Effector CD4-positive, alpha-beta T cell (primary cell): ENCODE results near the gene PDE6H.

ENCODE experiments used
- DNase-seq: peaks from one replicate; pipeline ENCODE4 v3.0.0-alpha.2; 2020

PDE6H gene

GRCh38 chr12:14976658-14977057 is 3.8 kb downstream of the PDE6H start:
- no peak for DNase-seq

- no peak for DNase-seq
These were observed 6.6 kb downstream of the PDE6H start for GRCh38 chr12:14979468-14979867.

DNA sequence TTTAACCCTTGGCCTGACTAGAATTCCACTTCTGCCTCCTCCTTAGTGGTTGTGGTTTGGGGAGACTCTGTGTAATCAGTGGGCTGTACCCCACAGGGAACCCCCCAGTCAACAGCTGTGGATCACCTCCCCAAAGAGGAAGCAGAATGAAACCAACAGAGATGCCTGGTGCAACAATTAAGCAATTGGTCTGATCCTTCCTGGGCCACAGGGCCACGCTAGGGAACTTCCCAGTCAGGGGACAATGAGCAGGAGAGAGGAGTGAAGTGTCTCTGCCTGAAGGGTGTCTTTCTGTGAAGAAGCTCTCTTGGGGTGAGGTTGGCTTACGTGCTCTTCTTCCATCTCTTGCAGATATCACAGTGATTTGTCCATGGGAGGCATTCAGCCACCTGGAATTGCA is 8.2 kb downstream of the PDE6H start:
- no peak for DNase-seq

- no peak for DNase-seq
These were observed 9.7 kb downstream of the PDE6H start for GRCh38 chr12:14982562-14982961.

- DNase-seq = no peak
These were observed 10.1 kb downstream of the PDE6H start for GRCh38 chr12:14982991-14983390.

- no peak for DNase-seq
These were observed 11.2 kb downstream of the PDE6H start for GRCh38 chr12:14984036-14984435.

GRCh38 chr12:14984766-14985285 is 12.0 kb downstream of the PDE6H start:
- no peak for DNase-seq

GRCh38 chr12:14986449-14986848 is 13.6 kb downstream of the PDE6H start:
- DNase-seq = no peak

- no peak for DNase-seq
These were observed 15.2 kb downstream of the PDE6H start for GRCh38 chr12:14988035-14988434.

DNA sequence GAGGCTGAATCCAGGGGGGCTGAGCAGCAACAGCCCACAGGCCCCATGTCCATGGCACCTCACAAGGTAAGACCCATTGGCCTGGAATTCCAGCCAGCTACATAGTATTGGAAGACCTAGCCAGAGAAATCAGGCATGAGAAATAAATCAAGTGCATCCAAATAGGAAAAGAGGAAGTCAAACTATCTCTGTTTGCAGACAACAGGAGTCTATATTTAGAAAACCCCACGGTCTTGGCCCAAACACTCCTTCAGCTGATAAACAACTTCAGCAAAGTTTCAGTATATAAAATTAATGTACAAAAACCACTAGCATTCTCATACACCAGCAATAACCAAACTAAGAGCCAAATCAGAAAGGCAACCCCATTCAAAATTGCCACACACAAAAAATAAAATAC is 16.9 kb downstream of the PDE6H start:
- no peak for DNase-seq

DNA sequence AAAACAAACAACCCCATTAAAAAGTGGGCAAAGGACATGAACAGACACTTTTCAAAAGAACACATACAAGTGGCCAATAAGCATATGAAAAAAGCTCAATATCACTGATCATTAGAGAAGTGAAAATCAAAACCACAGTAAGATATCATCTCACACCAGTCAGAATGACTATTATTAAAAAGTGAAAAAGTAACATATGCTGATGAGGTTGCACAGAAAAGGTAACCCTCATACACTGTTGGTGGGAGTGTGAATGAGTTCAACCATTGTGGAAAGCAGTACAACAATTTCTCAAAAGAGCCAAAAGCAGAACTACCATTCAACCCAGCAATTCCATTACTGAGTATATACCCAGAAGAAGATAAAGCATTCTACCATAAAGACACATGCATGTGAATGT is 18.2 kb downstream of the PDE6H start:
- DNase-seq = no peak

DNA sequence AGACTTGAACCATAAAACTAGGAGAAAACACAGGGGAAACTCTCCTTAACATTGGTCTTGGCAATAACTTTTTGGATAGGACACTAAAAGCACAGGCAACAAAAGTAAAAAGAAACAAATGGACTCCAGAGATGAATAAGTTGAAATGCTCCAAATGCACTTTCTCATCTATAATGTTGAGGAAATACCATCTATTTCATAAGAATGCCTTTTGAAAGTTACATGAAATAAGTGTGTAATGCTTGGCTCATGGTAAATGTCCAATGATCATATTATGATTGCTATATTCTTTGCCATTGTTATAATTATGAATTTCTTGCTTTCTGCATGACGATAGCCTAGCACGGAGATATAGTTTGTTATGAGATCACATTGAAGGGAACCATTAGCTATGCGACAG is 19.8 kb downstream of the PDE6H start:
- no peak for DNase-seq

GRCh38 chr12:14993117-14993516 is 20.3 kb downstream of the PDE6H start:
- no peak for DNase-seq

GRCh38 chr12:14993537-14994266 is 20.9 kb downstream of the PDE6H start:
- no peak for DNase-seq

GRCh38 chr12:14994610-14995009 is 21.8 kb downstream of the PDE6H start:
- no peak for DNase-seq

- DNase-seq = no peak
These were observed 23.0 kb downstream of the PDE6H start for GRCh38 chr12:14995583-14996425.

DNA sequence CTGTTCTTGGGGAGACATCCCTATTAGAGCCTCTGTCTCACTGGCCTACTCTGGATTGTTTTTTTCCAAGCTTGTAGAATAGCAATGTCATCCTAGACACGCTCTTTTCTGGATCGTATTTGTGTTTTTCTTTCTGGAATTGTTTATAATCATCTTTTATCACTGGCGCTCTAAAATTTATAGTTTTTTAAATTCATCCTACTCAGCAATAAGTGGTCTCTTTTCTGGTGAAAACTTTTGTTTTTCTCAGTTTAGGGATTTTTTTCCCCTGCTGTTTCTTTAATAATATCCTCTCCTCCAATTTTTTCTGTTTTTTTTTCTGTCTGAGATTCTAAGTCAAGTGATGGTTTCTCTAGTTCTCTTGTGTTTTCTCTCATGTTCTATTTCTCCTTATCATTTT is 25.2 kb downstream of the PDE6H start:
- no peak for DNase-seq

DNA sequence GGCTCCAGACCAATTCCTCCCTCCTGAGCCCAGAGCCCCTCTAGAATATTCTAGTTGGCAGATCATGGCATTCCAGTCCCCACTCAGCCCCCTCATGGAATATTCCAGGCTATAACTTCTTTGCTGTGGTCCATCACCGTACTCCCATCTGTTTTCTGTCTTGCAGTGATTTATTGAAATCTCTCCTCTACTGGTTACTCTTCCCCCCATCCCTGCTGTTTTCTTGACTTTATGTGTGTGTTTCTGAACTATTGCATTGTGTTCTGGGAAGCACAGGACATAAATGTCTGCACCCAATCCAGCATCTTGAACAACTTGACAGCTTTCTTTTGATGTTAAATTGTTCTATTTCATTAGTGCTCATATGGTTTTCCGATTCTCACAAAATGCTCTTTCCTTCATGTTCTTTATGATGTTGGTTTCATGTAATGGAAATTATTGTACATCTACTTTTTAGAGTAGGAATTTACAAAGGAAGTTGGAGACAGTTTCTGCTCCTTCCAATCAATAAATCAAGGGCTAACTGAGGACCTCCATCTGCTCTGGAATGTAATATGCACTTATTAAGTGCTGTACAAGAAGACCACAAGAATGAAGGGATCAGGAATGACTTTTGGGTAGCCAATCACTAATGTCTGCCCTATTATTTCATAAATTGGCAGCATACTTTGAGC is 26.3 kb downstream of the PDE6H start:
- DNase-seq = no peak

GRCh38 chr12:14999695-15000365 is 27.0 kb downstream of the PDE6H start:
- DNase-seq = no peak

DNA sequence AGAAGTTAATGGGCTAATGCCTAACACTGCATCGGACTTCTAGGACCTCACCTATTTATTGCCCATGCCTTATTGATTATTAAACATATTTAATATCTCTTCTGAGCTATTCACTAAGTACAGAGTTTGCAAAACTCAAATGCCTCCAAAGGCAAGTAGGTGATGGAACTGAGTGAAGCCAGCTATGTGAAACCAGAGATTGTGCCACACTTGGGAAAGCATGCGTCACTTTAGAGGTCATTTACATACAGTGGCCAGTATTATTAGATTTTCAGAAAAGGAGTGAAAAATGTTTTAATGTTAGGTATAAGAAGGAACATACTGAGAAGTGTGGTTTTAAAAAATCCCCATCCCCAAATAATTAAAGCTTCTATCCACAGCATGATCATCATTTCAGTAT is 27.7 kb downstream of the PDE6H start:
- DNase-seq = no peak

DNA sequence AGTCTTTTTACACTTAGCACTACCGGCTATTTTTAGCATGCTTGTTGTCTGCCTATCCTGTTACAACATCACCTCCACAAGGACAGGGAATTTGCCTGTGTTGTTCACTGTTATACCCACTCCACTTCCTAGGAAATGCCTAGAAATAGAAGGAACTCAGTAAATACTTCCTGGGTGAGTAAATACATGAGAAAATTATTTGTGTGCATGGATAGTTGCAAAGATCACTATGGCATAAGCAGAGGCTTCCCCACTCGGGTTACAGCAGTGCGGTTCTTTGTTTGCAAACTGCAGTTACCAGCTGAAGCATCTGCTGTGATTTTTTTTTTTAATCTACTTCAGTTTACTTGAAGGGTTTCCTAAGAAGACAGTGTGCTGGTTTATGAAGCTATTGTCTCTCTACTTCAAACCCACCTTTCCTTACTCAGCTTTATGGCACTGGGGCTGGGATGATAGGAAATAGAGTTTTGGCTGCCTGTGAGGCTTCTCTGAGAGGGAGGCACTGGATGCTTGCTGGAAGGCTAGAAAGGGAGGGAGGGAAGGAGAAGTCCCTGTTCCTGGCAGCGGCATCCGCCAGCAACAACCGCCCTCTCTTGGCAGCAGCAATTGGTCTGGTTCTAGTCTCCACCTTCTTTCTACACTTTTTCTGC is 29.0 kb downstream of the PDE6H start:
- DNase-seq = no peak

DNA sequence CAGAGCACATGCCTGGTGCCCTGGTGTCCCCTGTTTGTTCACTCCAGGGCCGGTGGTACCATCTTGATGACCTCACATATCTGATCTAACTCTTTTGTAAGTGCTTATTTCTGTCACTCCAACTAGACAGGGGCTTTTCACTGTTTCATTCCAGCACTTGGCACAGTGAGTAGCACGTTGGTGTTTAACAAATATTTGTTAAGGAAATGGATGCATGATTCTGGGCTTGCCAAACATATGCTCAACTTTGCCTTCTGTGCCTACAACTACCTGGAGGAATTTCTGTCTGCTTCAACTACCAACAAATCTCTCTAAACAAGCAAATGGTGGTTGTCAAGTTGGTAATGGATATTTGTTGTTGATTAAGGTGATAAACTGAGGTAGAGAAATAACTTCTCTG is 31.6 kb downstream of the PDE6H start:
- no peak for DNase-seq
